Adrenal gland (tissue), 5 donors: ENCODE data around the gene LYPLAL1.

ENCODE experiments used
- POLR2A ChIP-seq, 2 donors: fragments of 450-650 bp; IDR thresholded peaks; one replicate each; pipeline ENCODE4 v1.6.1; 2017; ENCODE audit warnings: antibody characterized with exemption in 2 of 2, mild to moderate bottlenecking in 2 of 2, moderate library complexity in 1 of 2
- TF ChIP-seq, protein P1 (sequence below), 6 experiments: fragments of 450-650 bp in 4 of 6; fragments of 200-600 bp in 2 of 6; sonication (generic) in 1 of 6; IDR thresholded peaks; 1 replicate in 5 of 6; 2 replicates in 1 of 6; pipeline versions ENCODE4 v1.5.1 to v1.8.0; 2016 to 2021; ENCODE audit warnings: antibody characterized with exemption in 6 of 6, mild to moderate bottlenecking in 2 of 6, moderate library complexity in 1 of 6
- donor health status: DM: no; HTN: no; CAD: no.

DNA sequence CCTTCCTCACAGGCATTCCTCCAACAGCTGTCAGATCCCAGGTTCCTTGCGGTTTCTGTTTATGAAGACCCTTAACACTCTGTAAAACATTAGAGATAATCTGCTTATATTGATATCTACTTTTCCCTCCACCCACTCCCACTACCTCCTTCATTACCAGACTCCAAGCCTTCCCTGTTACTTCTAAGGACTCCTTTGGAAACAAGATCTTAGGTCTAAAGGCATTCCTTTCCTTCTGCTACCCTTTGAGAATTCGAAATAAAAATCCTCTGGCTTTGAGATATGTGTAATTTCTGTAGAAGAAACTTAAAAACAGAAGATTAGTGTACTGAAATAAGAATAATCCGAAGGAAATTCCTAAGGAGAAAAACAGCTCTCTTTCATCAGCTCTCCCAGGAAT, 23.7 kb upstream of the LYPLAL1 start:
- TF ChIP-seq, protein P1, sequence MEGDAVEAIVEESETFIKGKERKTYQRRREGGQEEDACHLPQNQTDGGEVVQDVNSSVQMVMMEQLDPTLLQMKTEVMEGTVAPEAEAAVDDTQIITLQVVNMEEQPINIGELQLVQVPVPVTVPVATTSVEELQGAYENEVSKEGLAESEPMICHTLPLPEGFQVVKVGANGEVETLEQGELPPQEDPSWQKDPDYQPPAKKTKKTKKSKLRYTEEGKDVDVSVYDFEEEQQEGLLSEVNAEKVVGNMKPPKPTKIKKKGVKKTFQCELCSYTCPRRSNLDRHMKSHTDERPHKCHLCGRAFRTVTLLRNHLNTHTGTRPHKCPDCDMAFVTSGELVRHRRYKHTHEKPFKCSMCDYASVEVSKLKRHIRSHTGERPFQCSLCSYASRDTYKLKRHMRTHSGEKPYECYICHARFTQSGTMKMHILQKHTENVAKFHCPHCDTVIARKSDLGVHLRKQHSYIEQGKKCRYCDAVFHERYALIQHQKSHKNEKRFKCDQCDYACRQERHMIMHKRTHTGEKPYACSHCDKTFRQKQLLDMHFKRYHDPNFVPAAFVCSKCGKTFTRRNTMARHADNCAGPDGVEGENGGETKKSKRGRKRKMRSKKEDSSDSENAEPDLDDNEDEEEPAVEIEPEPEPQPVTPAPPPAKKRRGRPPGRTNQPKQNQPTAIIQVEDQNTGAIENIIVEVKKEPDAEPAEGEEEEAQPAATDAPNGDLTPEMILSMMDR (IDR thresholded peaks at IDR 0.05) = no peak
- TF ChIP-seq POLR2A (IDR thresholded peaks at IDR 0.05) = no peak
